Right ventricle myocardium superior (tissue), 1 donor: ENCODE data around the gene SPI1. TPM values are rescaled to one million over a fixed set of nuclear protein-coding genes. Genes with fewer than 3 reads are reported as not detected.
"Not testable (repeated sequence)": the region's sequence is repeated elsewhere in the genome, so short reads cannot be mapped to it uniquely, and the experiment has no call there.

Experiments
- ATAC-seq: fragments of 200-7000 bp; cut with Tn5 transposase; one replicate; pipeline ENCODE4 v1.9.1; 2020; ENCODE audit warnings: mild to moderate bottlenecking; ENCODE audit not compliant: poor library complexity
- DNase-seq: peaks from one replicate; pipeline ENCODE4 v3.0.0-alpha.2; 2020
- intact Hi-C: fragments of 100-400 bp; cut with DNase I; formaldehyde crosslinking; loops from one replicate; pipeline ENCODE4 v1.11.2; 2022
- total RNA-seq: library from RNA; stranded (reverse); fragmentation: NEBNext Ultra II Directional; extraction: Animal tissue kit (Norgen Biotek cat#: 25700); gene quantifications from one replicate; pipeline ENCODE4 v1.2.1, GENCODE V29; 2021
- donor health status: DM: no; HTN: yes; CAD: no; lungs with severe emphysema.

Gene SPI1
- total RNA-seq, 1 donor from 2014 or later: 11.1 TPM

- ATAC-seq, DNase-seq, intact Hi-C loops: not testable (repeated sequence)
Observed at GRCh38 chr11:47334699-47335411, 43.5 kb downstream of the SPI1 start.

DNA sequence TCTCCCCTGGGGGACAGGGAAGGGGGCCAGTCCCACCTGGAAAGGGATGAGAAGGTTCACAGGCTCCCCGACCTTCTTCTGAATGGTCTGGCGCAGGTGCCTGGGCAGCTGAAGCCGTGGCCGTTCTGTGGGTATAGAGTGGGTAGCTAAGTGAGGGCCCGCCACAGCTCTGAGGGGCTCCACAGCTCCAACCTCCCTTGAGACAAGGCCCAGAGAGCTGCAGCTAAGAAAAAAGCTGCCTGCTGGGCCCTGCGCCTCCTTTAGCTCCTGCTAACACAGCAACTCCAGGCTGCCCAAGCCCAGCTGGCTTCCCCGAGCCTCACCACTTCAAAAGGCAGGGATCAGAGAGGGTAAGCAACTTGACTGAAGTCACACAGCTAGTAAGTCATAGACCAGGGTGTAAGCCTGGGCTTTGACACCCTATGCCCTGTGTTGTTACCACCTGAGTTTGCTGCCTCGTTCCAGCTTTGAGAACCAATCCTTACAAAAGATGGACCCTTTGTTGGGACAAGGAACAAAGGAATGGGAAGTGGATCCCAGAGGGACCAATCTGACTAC lies 44.4 kb downstream of the SPI1 start:
- DNase-seq (no peak), ATAC-seq (no peak)
- intact Hi-C loops: no loop called here

GRCh38 chr11:47333526-47333845 lies 44.9 kb downstream of the SPI1 start:
- intact Hi-C loops: no loop called here
- no peak for DNase-seq
- no peak for ATAC-seq

- intact Hi-C loops: no loop called here
- no peak for ATAC-seq
- DNase-seq: no peak
Observed at GRCh38 chr11:47332791-47333525, 45.4 kb downstream of the SPI1 start.

DNA sequence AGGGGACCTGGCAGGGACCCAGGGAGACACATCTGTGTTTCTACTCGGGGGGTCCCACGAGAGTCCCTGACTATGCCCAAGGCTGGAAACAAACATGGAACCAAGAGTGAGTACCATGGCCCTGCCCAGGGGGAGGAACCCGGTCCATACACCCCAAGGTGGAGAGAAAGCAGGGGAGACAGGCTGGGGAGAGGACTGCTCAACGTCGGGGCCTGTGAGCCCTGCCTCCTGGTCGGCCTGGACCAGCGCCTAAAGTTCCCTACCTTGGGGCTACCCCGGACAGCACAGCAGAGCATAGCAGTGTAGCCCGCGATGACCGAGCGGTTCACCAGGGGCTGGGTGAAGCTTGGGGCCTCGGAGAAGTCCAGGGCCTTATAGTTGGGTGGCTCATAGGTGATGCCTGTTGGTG lies 46.0 kb downstream of the SPI1 start:
- intact Hi-C loops: no loop called here
- ATAC-seq: no peak
- no peak for DNase-seq

- DNase-seq (no peak), ATAC-seq (no peak)
- intact Hi-C loops: no loop called here
Observed at GRCh38 chr11:47331454-47332302, 46.7 kb downstream of the SPI1 start.

GRCh38 chr11:47329987-47330931 lies 48.1 kb downstream of the SPI1 start:
- no peak for DNase-seq
- ATAC-seq: peak; percentile 3
- intact Hi-C loops: no loop called here

DNA sequence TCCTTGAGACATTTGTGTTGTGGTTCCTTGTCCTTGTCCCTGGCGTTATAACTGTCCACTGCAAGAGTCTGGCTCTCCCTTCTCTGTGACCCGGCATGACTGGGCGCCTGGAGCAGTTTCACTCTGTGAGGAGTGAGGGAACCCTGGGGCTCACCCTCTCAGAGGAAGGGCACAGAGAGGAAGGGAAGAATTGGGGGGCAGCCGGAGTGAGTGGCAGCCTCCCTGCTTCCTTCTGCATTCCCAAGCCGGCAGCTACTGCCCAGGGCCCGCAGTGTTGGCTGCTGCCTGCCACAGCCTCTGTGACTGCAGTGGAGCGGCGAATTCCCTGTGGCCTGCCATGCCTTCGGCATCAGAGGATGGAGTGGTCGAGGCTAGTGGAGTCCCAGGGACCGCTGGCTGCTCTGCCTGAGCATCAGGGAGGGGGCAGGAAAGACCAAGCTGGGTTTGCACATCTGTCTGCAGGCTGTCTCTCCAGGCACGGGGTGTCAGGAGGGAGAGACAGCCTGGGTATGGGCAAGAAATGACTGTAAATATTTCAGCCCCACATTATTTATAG lies 48.8 kb downstream of the SPI1 start:
- intact Hi-C loops: no loop called here
- no peak for DNase-seq
- ATAC-seq: peak; percentile 1

DNA sequence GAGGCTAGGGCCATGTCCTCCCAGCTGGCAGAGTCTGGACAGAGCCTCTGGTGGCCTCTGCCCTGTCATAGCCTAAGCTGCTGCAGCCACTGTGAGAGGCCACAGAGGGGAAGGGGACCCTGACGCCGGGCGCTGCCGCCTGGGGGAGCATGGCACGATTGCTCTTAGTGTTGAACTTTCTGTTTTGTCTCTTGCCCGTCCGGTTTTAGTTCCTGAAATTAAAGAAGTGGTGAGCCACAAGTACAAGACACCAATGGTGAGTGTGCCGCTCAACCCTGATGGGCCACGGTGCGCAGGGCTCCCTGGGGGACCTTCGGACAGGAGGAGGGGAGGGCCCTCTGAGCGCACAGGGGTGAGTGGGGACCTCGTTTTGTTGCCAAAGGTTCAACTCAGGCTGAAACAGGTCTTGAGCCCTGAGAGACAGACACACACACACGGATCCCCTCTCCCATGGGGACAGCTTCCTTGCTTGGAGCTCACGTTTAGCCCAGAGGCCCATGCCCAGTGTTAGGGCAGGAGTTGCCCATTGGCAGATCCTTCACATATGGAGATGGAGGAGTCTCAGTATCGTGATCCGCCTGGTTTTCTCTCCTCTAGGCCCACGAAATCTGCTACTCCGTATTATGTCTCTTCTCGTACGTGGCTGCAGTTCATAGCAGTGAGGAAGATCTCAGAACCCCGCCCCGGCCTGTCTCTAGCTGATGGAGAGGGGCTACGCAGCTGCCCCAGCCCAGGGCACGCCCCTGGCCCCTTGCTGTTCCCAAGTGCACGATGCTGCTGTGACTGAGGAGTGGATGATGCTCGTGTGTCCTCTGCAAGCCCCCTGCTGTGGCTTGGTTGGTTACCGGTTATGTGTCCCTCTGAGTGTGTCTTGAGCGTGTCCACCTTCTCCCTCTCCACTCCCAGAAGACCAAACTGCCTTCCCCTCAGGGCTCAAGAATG lies 49.6 kb downstream of the SPI1 start:
- ATAC-seq (peak; percentile 13), DNase-seq (no peak)
- intact Hi-C loops: no loop called here

GRCh38 chr11:47327949-47328348 lies 50.4 kb downstream of the SPI1 start:
- intact Hi-C loops: no loop called here
- DNase-seq (no peak), ATAC-seq (peak; percentile 2)

- ATAC-seq (peak; percentile 8), DNase-seq (no peak)
- intact Hi-C loops: no loop called here
Observed at GRCh38 chr11:47327025-47327424, 51.3 kb downstream of the SPI1 start.

DNA sequence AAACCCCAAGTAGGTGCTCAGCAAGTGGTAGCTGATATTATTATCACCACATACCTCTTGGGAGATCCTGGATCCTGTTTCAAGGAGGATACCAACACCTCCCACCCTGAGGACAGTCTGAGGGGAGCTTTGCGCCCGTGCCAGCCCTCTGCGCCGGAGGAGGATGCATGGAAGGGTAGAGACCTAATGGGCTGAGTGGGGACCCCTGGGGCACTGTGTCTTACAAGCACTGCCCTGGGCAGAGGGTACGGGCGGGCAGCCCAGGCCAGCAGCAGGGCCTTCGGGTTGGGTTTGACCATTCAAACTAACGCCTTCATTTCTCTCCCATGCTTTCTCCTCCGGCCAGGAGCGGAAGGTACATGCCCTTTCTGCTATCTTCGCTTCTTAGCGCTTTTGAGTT lies 52.1 kb downstream of the SPI1 start:
- ATAC-seq: peak; percentile 1
- intact Hi-C loops: no loop called here
- no peak for DNase-seq

DNA sequence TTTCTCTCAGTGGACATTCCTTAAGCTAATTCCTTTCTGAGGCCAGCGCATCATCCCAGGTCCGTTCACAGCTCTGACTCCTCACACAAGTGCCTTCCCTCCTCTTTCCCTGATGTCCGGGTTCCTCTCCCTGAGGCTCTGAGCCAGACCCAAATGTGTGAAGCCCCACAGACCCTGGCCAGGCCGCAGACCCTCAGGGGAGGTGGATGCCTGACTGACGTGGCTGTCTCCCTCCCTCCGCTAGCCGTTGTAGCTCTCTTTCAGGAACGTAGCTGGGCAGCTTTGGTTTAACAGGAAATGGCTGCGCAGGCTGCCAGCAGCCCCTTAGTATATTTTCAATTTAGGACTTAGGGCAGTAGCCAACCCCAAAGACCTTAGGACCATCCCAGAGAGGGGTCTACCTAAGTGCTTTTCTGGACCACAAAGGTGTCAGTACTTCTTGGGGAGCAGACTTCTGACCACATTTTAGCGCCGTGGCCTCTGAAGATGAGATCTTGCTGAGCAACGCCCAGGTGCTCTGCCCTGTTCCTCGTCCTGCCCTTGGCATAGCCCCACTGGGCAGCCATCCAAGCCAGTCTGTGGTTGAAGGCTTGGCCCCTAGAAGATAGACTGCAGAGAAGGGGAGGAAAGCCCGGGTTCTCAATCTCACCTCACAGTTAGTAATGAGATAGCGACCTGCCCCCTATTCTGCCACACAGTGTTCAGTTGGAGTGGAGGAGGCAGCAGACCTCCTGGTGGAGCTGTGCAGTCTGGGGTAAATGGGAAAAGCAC lies 52.9 kb downstream of the SPI1 start:
- intact Hi-C loops: no loop called here
- ATAC-seq: peak; percentile 2
- DNase-seq: no peak

- DNase-seq (no peak), ATAC-seq (no peak)
- intact Hi-C loops: no loop called here
Observed at GRCh38 chr11:47324520-47324919, 53.8 kb downstream of the SPI1 start.

DNA sequence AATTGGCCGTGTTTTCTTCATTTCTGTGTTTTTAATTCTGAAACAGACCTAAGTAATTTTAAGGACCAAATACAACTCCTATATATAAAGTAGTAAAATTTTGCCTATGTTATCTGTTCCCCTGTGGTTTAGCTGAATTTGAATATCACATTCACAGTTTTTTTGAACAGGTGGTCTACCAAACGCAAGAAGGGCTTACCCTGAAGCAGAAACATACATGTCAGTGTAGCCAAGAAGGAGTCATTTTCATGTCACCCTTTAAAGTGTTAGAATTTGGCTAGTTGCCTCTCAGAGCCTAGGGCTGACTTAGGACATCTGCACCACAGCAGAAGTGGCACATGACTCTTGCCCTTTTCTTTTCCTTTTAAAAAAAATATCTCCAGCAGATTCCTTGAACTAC lies 60.2 kb downstream of the SPI1 start:
- DNase-seq (no peak), ATAC-seq (peak; percentile 36)
- intact Hi-C loops: no loop called here
